GM19351 (cell line): ENCODE measurements around the gene CEP112.
"Not testable (repeated sequence)": the region's sequence is repeated elsewhere in the genome, so short reads cannot be mapped to it uniquely, and the experiment has no call there.

Experiments
- ATAC-seq: cut with Tn5 transposase; IDR thresholded peaks from one replicate; pipeline ENCODE4 v1.9.1; 2021; ENCODE audit warnings: mild to moderate bottlenecking, moderate library complexity; ENCODE audit not compliant: unreplicated experiment

Gene CEP112

GRCh38 chr17:65750166-65750565 lies 441.8 kb downstream of the CEP112 start:
- no peak for ATAC-seq

DNA sequence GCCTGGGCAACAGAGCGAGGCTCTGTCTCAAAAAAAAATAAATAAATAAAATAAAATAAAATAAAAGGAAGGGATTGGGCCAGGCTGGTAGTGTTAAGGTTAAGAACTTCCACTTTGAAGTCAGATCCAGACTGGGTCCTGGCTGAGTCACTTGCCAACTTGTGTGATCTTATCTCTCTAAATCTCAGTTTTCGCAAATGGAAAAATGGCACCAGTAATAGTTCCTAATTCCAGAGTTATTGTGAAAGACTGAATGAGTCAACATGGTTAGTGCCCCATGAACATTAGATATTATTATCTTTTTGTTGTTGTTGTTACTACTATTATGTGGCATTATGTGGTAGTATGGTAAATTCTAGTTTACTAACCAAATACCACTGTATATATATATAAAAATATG lies 442.5 kb downstream of the CEP112 start:
- ATAC-seq, result no peak

GRCh38 chr17:65745241-65745640 lies 446.7 kb downstream of the CEP112 start:
- no peak for ATAC-seq

GRCh38 chr17:65743308-65743655 lies 448.7 kb downstream of the CEP112 start:
- no peak for ATAC-seq

GRCh38 chr17:65742403-65743307 lies 449.3 kb downstream of the CEP112 start:
- no peak for ATAC-seq

- no peak for ATAC-seq
Measured at GRCh38 chr17:65741710-65742109, 450.2 kb downstream of the CEP112 start.

DNA sequence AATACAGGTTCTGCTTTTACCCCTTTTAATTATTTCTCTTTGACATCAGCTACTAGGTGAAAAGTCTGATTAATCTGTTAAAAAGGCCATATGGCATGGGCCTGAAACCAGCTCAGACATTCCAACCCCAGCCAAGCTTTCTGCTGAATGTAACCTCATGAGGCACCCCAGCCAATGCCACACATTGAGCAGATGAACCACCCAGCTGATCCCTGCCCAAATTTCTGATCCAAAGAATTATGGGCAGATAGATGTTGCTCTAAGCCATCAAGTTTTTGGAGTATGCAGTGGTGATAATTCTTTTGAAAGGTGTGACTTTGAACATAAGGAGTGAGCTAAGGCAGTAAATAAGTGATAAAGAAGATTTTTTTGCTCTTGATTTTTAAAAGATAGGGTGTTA lies 452.9 kb downstream of the CEP112 start:
- ATAC-seq, result no peak

- ATAC-seq, result no peak
Measured at GRCh38 chr17:65737451-65737850, 454.5 kb downstream of the CEP112 start.

GRCh38 chr17:65733314-65733713 lies 458.6 kb downstream of the CEP112 start:
- ATAC-seq, result no peak

- not testable (repeated sequence) for ATAC-seq
Measured at GRCh38 chr17:65732667-65733066, 459.3 kb downstream of the CEP112 start.

DNA sequence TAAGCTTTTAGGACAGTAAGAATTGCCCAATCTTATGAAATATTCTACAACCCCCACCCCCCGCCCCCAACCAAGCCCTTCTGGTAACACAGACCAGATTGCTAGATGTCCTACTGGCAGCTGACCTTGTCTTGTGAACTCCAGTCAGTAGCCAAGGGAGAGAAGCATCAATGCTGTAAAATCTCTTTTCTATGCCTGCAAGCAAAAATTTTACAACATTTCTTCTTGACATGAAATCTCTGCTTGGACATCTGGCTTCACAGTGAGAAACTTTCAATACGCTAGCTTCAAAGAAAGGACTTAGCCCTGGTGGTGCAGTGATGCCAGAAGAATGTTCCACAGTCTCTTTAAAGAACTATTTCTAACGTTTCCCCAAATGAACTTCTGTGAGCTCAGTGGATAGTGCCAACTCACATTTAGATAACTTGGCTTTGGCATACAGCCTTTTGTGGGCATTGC lies 461.2 kb downstream of the CEP112 start:
- ATAC-seq, result no peak

DNA sequence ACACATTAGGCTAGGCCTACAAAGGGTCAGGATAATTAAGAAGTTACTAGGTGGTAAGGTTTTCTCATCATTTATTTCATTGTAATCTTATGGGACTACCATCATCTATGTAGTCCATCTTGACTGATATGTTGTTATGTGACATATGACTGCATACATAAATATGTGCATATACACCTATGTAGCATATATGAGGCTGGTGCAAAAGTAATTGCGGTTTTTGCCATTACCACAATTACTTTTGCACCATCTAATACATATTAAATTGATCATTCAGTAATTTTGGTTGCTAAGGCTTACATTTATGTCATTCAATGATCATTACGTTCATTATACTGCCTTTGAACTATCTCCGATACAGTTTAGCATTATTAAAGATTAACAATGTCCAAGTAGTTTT lies 462.7 kb downstream of the CEP112 start:
- ATAC-seq, result no peak

DNA sequence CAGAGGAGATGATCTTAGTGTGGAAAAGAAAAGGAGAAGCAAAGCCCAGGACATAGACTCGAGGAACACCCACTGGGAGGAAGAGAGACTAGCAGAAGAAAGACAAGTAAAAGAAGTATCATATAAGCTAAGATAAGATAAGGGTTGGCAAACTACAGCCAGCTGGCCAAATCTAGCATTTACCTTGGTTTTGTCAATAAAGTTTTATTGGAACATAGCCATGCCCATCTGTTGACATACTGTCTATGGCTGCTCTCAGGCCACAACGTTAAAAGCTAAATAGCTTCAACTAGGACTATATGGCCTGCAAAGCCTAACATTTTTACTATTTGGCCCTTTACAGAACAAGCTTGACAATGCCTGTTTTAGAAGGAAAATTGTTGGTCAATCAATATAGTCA lies 464.1 kb downstream of the CEP112 start:
- ATAC-seq, result no peak

DNA sequence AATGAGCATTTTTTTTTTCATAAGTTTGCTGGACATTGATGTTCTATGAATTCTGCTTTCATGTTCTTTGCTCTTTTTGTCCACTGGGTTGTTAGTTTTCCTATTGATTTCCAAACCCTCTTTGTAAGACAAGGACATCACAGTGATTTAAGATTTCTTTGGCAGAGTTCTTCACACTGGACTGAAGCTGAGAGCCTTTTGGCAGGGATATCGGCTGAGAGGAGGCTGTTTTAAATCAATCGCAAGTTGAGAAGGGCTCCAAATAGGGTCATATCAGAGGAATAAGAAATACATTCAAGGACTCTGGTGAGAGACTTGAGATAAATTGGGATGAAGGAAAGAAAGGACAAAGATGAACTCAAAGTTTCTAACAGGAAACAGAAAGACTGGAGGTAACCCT lies 464.7 kb downstream of the CEP112 start:
- ATAC-seq, result no peak

GRCh38 chr17:65723431-65724151 lies 468.3 kb downstream of the CEP112 start:
- ATAC-seq, result no peak

DNA sequence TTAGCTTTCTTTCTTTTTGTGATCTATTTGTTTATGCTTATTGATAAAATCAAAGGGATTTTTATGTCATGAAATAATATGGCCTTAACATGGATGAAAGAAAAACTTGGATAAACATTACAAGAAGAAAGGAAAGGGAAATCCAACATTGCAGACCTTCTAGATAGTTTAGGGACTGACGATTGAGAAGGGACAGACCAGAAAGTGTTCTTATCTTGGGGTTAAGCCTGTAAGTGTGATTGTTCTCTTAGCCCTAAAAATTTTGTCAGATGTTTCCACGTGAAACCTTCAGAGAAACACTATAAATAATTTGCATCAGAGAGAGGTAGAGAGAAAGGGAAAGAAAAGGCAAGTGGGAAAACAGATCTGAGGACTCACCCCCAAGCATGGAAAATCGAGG lies 473.3 kb downstream of the CEP112 start:
- ATAC-seq, result no peak

DNA sequence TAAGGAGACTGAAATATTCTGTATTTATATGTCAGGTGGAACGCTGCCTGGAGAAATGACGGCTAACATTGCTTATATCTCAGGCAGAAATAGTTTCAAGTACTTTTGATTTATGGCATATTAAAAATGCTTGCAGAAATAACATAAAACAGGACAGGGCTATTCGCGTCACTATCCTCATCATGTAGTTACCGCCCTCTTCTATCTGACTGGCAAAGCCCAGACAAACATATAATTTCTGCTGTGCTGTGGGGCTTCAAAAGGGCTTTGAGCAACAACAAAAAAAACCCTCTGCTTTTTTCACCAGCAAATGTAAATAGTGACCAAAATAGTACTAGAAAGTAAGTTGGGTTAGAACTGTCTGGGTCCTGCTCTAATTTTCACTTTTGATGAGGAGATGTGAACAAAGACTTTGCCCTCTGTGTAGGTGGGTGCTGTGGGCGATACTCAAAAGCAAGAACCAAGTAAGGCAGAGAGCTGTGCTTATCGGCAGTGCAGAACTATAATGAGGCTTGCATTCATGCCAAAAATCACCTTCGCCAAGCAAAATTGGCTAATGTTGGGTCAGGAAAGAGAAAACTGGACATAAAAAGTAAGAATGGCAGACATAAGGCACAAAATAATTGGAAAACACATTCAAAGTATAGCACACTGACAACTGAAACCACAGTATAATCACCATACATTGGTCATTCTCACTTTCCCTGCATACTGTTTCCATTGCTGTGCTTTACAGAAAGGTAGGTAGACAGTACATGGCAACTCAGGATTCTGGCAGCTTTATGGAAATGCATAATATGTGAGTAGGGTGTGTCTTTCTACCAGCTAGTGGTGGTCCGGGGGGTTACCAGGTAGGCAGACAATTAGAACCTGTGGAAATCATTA lies 479.3 kb downstream of the CEP112 start:
- ATAC-seq, result no peak

GRCh38 chr17:65711671-65712276 lies 480.2 kb downstream of the CEP112 start:
- peak; percentile 47 for ATAC-seq

GRCh38 chr17:65707780-65708179 lies 484.2 kb downstream of the CEP112 start:
- ATAC-seq, result no peak

DNA sequence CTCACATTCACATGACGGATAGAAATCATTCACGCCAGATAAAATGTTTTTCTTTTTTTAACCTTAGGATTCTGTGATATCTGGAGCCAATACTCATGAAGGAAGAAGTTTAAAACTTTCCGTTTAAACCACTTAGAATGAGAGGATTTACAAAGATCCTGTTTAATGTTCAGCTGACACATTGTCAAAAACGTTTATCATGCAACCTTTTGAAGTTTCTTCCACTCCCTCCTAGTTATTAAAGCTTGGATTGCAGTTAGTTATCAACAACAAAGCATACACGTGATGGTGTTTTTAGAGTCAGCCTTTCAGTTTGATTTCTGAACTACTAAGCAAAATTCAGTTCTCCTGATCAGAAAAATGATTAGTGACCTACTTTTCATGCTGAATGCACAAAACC lies 487.2 kb downstream of the CEP112 start:
- no peak for ATAC-seq

DNA sequence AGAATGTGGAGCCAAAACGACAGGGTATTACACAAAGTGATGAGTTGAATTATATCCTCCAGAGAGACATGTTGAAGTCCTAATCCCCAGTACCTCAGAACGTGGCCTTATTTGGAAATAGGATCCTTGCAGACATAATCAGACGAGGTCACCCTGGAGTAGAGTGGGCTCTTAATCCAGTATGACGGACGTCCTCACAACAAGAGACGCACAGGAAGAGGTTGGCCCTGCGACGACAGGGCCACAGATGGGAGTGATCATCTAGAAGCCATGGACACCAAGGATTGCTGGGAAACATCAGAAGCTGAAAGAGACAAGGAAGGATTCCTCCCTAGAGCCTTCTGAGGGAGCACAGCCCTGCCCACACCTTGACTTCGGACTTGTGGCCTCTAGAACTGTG lies 488.0 kb downstream of the CEP112 start:
- no peak for ATAC-seq
